Stimulated activated CD8-positive, alpha-beta memory T cell treated with anti-CD3 and anti-CD28 coated beads, Interleukin-7, amount 100 ng/mL, for 4 hours (primary cell): ENCODE data around the gene SMU1.
"Not testable (repeated sequence)": the region's sequence is repeated elsewhere in the genome, so short reads cannot be mapped to it uniquely, and the experiment has no call there.

Experiments used
- DNase-seq, 2 donors: peaks; one replicate each; pipeline ENCODE4 v3.0.0-alpha.2; 2020; ENCODE audit warnings: low read depth in 2 of 2

Gene SMU1

GRCh38 chr9:33013962-33014664 is 62.4 kb downstream of the SMU1 start:
- no peak for DNase-seq

- DNase-seq: no peak
Observed at GRCh38 chr9:33012328-33013069, 64.0 kb downstream of the SMU1 start.

GRCh38 chr9:33011831-33012230 is 64.6 kb downstream of the SMU1 start:
- no peak for DNase-seq

GRCh38 chr9:33007755-33008154 is 68.7 kb downstream of the SMU1 start:
- no peak for DNase-seq

- not testable (repeated sequence) for DNase-seq
Observed at GRCh38 chr9:33005335-33005734, 71.1 kb downstream of the SMU1 start.

GRCh38 chr9:33000682-33001055 is 75.8 kb downstream of the SMU1 start:
- DNase-seq: peak in 1 of 2 donors; percentile 1

- no peak for DNase-seq
Observed at GRCh38 chr9:32992595-32993238, 83.8 kb downstream of the SMU1 start.

- no peak for DNase-seq
Observed at GRCh38 chr9:32991897-32992594, 84.4 kb downstream of the SMU1 start.
